Measurements from ENCODE around the gene CROCC2.
A peak's percentile ranks its signal among the peaks of the same experiment; 100 is the strongest.

The CROCC2 gene

DNA sequence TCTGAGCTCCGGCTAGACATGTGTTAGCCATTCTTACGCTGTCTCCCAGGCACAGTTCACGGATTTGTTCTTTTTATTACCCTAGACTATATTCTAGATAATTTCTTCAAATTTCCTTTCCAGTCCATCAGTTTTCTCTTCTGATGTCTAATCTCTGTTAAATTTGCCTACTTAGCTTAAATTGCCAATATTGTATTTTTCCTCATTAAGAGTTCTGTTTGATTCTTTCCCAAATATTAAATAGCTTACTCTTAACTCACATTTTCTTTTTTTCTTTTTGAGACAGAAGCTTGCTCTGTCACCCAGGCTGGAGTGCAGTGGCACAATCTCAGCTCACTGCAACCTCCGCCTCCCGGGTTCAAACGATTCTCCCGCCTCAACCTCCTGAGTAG lies 21.2 kb downstream of the CROCC2 start:
- no peak overlapping the region for H3K27ac ChIP-seq
- TF ChIP-seq Cebpa-rat (IDR thresholded peaks at IDR 0.05), result no peak
- peaks cover 0 to 13% (median 0%) of the 10 kb centered on the region in 11 experiments; a peak in 3 of 22 replicates for H4K20me1 ChIP-seq
- no peak overlapping the region for H3K4me3 ChIP-seq
- no peak overlapping the region for H3K4me2 ChIP-seq
- H3K9me3 ChIP-seq (replicated peaks in 1 of 11), result no peaks in the 10 kb centered on the region
- H3K4me1 ChIP-seq, result peaks cover 0 to 40% (median 24%) of the 10 kb centered on the region in 10 experiments; a peak in 14 of 20 replicates
- no peak overlapping the region for H3K9ac ChIP-seq
- no peaks in the 10 kb centered on the region for H3K27me3 ChIP-seq
- H3K36me3 ChIP-seq, result no peaks in the 10 kb centered on the region

DNA sequence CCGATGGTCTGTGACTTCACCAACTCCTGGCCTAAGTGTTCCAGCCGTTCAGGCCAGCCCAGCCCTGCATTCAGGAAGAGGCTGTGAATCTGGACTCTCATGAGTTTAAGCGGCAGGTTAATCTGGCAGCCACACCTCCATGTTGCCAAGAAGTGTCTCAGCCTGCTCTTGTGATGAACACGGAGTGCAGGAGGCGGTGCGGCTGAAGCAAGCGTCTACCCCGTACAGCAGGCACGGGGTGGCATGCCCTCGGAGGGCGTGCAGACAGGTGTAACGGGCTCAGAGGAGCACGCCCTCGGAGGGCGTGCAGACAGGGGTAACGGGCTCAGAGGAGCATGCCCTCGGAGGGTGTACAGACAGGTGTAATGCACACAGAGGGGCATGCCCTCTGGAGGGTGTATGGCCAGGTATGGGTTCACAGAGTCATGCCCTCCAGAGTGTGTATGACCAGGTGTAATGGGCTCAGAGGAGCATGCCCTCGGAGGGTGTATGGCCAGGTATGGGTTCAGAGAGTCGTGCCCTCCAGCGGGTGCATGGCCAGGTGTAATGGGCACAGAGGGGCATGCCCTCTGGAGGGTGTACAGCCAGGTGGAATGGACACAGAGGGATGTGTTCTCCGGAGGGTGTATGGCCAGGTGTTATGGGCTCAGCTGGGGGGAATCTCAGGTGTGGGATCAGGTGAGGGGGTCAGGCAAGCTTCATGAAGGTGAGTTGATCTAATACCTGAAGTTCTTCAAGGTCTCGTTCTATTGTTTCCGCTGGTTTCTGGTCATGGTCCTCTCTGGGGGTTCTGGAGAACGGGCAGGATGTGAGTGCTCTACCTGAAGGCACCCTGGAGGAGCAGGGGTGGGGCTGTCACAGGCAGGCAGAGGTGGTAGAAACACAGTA lies 22.6 kb downstream of the CROCC2 start:
- peaks cover 5 to 45% (median 30%) of the 10 kb centered on the region in 10 experiments; a peak in 18 of 20 replicates for H3K4me1 ChIP-seq
- no peaks in the 10 kb centered on the region for H3K9me3 ChIP-seq (replicated peaks in 1 of 11)
- no peak overlapping the region for H3K9ac ChIP-seq
- H3K36me3 ChIP-seq, result no peaks in the 10 kb centered on the region
- no peak for TF ChIP-seq Cebpa-rat (IDR thresholded peaks at IDR 0.05)
- peaks cover 0 to 8% (median 0%) of the 10 kb centered on the region in 11 experiments; a peak in 1 of 22 replicates for H3K27me3 ChIP-seq
- no peak overlapping the region for H3K27ac ChIP-seq
- no peak overlapping the region for H3K4me2 ChIP-seq
- no peak overlapping the region for H3K4me3 ChIP-seq
- H4K20me1 ChIP-seq, result peaks cover 0 to 24% (median 5%) of the 10 kb centered on the region in 11 experiments; a peak in 7 of 22 replicates

DNA sequence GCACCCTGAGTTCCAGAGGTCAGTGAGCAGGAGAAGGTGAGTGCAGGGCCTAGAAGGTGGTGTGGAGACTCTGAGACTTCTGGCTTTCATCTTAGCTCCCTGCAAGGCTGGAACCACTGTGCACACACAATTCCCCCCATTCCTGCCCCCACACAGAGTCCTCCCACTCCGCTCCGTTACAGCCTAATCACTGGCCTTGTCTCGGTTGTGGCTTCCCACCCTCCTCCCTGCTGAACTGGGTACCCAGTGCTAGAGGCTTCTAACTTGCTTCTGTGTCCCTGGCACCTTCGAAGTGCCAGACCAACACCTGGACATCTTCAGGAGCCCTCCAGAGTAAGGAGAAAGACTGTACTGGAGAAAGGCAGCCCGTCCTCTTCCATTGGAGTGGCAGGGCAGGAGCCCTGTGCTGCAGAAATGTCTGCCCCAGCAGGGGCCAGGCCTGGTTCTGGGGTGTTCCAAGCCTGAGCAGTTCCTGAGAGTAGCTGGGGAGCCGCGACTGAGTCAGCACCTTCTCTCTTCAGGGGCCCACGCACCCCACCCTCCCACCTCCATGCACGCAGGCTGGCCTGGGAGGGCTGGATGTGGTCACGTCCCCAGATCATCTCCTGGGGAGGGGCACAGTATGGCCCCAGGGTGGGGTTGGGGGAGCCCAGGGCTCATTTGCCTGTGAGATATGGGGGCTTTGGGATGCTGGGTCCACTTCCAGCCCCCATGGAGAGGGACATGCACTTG lies 23.4 kb downstream of the CROCC2 start:
- peaks cover 6 to 53% (median 38%) of the 10 kb centered on the region in 10 experiments; a peak in 18 of 20 replicates for H3K4me1 ChIP-seq
- no peak overlapping the region for H3K9ac ChIP-seq
- H3K9me3 ChIP-seq (replicated peaks in 1 of 11), result no peaks in the 10 kb centered on the region
- H3K36me3 ChIP-seq, result no peaks in the 10 kb centered on the region
- H4K20me1 ChIP-seq, result peaks cover 0 to 24% (median 7%) of the 10 kb centered on the region in 11 experiments; a peak in 7 of 22 replicates
- peaks cover 0 to 9% (median 0%) of the 10 kb centered on the region in 11 experiments; a peak in 1 of 22 replicates for H3K27me3 ChIP-seq
- no peak overlapping the region for H3K27ac ChIP-seq
- no peak overlapping the region for H3K4me3 ChIP-seq
- TF ChIP-seq Cebpa-rat (IDR thresholded peaks at IDR 0.05), result no peak
- no peak overlapping the region for H3K4me2 ChIP-seq

DNA sequence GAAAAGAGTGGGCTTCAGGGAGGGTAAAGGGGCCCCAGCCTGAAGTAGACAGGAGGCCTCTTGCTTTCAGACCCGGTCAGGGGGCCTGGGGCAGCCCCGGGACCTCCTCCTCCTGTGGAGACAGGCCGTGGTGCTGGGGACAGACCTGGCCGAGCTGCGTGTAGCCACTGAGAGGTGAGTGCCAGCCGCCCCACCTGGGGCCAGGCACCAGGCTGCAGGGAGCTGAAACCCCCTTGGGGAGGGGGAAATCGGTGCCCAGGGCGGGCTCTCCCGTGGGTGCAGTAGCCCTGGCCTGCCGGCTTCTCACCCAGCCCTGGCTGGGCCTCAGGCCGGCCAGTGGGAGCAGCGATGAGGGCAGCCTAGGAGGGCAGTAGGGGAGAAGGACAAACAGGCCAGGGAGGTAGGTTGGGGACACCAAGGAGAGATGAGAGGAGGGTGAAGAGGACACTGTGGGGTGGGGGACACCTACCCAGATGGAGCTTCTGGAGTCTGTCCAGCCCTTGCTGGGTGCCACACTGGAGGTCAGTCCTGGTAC lies 24.0 kb downstream of the CROCC2 start:
- Histone ChIP-seq H3K4me3 (no peak overlapping the region), H3K9ac (no peak overlapping the region), H4K20me1 (peaks cover 0 to 24% (median 7%) of the 10 kb centered on the region in 11 experiments; a peak in 7 of 22 replicates), H3K27ac (no peak overlapping the region), H3K4me2 (peak overlapping the region in 1 of 11 experiments; percentile 83; a peak in 1 of 22 replicates), H3K4me1 (peaks cover 6 to 59% (median 44%) of the 10 kb centered on the region in 10 experiments; a peak in 18 of 20 replicates), H3K9me3 (replicated peaks in 1 of 11) (no peaks in the 10 kb centered on the region), H3K27me3 (peaks cover 0 to 9% (median 0%) of the 10 kb centered on the region in 11 experiments; a peak in 1 of 22 replicates), H3K36me3 (no peaks in the 10 kb centered on the region)
- no peak for TF ChIP-seq Cebpa-rat (IDR thresholded peaks at IDR 0.05)

DNA sequence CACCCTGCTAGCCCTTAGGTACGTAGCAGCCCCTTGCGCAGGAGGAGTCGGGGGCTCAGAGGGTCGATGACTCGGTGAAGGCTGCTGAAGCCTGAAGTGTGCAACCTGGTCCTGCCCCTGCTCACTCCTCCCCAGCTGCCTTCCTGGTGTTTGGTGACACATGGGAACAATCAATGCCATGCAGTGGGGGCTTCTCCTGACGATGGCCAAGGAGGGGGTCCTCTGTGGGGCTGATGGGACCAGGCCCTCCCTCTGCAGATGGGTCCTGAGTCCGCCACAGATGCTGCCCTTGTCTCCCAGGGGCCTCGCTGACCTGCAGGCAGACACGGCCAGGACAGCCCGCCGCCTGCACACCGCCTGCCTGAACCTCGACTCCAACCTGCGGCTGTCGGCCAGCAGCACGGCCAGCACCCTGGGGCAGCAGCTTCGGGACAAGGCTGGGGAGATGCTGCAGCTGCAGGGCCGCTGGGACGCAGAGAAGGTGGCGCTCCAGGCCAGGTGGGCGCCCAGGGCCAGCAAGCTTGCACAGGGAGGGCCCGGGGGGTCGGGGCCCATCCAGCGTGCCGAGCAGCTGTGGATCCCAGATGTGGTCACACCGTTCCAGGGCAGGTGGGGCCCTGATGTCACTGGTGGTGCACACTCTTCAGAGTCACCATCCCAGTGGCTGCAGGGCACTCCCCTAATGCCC lies 24.6 kb downstream of the CROCC2 start:
- peaks cover 0 to 9% (median 0%) of the 10 kb centered on the region in 11 experiments; a peak in 1 of 22 replicates for H3K27me3 ChIP-seq
- no peak for TF ChIP-seq Cebpa-rat (IDR thresholded peaks at IDR 0.05)
- peak overlapping the region in 6 of 11 experiments; percentile 31 to 83 (median 77); a peak in 7 of 22 replicates for H3K4me2 ChIP-seq
- H4K20me1 ChIP-seq, result peaks cover 0 to 23% (median 5%) of the 10 kb centered on the region in 11 experiments; a peak in 7 of 22 replicates
- H3K9me3 ChIP-seq (replicated peaks in 1 of 11), result no peaks in the 10 kb centered on the region
- no peak overlapping the region for H3K27ac ChIP-seq
- H3K4me3 ChIP-seq, result no peak overlapping the region
- H3K9ac ChIP-seq, result no peak overlapping the region
- H3K4me1 ChIP-seq, result peaks cover 6 to 63% (median 50%) of the 10 kb centered on the region in 10 experiments; a peak in 18 of 20 replicates
- H3K36me3 ChIP-seq, result no peaks in the 10 kb centered on the region

DNA sequence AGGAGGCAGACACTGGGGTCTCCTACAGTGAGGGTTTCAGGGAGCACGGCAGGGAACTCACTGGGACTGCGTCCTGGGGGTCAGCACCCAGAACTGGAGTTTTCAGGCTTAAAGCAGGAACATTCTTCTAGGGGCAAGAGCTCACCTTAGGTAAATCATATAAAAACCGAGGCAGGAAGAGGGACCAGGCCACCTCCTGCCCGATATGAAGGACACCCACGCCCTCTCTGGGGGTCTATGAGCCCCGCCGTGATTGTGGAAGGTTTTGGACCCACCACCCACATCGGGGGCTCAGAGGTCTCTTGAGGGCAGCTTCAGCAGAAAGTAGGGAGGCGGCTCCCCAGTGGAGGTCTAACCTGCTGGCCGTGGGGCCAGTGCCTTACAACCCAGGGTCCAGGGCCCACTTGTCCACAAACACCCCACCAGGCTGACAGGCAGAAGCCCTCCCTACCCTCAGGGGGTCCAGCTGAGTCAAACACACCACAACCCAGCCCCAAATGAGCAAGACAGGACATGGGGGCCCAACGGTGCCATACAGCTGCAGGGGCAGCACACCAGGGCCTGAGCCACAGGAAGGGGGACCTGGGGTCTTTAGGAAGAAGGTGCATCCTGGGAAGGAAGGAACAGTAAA lies 25.3 kb downstream of the CROCC2 start:
- peaks cover 0 to 17% (median 5%) of the 10 kb centered on the region in 11 experiments; a peak in 6 of 22 replicates for H4K20me1 ChIP-seq
- H3K27me3 ChIP-seq, result peaks cover 0 to 9% (median 0%) of the 10 kb centered on the region in 11 experiments; a peak in 1 of 22 replicates
- peaks cover 0 to 4% (median 2%) of the 10 kb centered on the region in 11 experiments; a peak in 12 of 22 replicates for H3K9me3 ChIP-seq (replicated peaks in 1 of 11)
- H3K4me2 ChIP-seq, result peak overlapping the region in 8 of 11 experiments; percentile 21 to 83 (median 73); a peak in 13 of 22 replicates
- peaks cover 6 to 57% (median 49%) of the 10 kb centered on the region in 10 experiments; a peak in 18 of 20 replicates for H3K4me1 ChIP-seq
- H3K4me3 ChIP-seq, result no peak overlapping the region
- no peak overlapping the region; a peak in 1 of 22 replicates for H3K9ac ChIP-seq
- H3K27ac ChIP-seq, result no peak overlapping the region
- no peaks in the 10 kb centered on the region for H3K36me3 ChIP-seq
- no peak for TF ChIP-seq Cebpa-rat (IDR thresholded peaks at IDR 0.05)

- H3K36me3 ChIP-seq, result no peaks in the 10 kb centered on the region
- no peak overlapping the region; a peak in 1 of 22 replicates for H3K9ac ChIP-seq
- peaks cover 0 to 9% (median 0%) of the 10 kb centered on the region in 11 experiments; a peak in 1 of 22 replicates for H3K27me3 ChIP-seq
- peaks cover 7 to 11% (median 8%) of the 10 kb centered on the region in 11 experiments; a peak in 18 of 22 replicates for H3K9me3 ChIP-seq (replicated peaks in 1 of 11)
- peaks cover 0 to 17% (median 5%) of the 10 kb centered on the region in 11 experiments; a peak in 6 of 22 replicates for H4K20me1 ChIP-seq
- TF ChIP-seq Cebpa-rat (IDR thresholded peaks at IDR 0.05), result no peak
- H3K27ac ChIP-seq, result no peak overlapping the region
- peak overlapping the region in 8 of 11 experiments; percentile 31 to 83 (median 73); a peak in 13 of 22 replicates for H3K4me2 ChIP-seq
- H3K4me1 ChIP-seq, result peaks cover 6 to 53% (median 45%) of the 10 kb centered on the region in 10 experiments; a peak in 18 of 20 replicates
- H3K4me3 ChIP-seq, result no peak overlapping the region
Observed at GRCh38 chr2:240932001-240932723, 26.0 kb downstream of the CROCC2 start.
